GM19324 (cell line): ENCODE data around the gene TPSB2.
"Not testable (repeated sequence)": the region's sequence is repeated elsewhere in the genome, so short reads cannot be mapped to it uniquely, and the experiment has no call there.

ENCODE experiments used
- ATAC-seq: cut with Tn5 transposase; IDR thresholded peaks from one replicate; pipeline ENCODE4 v1.9.1; 2021; ENCODE audit warnings: mild to moderate bottlenecking, moderate library complexity; ENCODE audit not compliant: unreplicated experiment, low FRiP score

The TPSB2 gene

DNA sequence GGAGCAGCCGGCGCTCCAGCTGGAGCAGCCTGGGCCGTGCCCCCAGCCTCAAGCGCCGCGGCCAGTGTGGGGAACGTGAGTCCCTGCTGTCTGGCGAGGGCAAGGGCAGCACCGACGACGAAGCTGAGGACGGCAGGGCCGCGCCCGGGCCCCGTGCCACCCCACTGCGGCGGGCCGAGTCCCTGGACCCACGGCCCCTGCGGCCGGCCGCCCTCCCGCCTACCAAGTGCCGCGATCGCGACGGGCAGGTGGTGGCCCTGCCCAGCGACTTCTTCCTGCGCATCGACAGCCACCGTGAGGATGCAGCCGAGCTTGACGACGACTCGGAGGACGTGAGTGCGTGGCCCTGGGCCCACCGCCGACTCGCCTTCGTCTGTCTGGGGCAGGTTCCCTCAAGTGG lies 20.9 kb downstream of the TPSB2 start:
- no peak for ATAC-seq

DNA sequence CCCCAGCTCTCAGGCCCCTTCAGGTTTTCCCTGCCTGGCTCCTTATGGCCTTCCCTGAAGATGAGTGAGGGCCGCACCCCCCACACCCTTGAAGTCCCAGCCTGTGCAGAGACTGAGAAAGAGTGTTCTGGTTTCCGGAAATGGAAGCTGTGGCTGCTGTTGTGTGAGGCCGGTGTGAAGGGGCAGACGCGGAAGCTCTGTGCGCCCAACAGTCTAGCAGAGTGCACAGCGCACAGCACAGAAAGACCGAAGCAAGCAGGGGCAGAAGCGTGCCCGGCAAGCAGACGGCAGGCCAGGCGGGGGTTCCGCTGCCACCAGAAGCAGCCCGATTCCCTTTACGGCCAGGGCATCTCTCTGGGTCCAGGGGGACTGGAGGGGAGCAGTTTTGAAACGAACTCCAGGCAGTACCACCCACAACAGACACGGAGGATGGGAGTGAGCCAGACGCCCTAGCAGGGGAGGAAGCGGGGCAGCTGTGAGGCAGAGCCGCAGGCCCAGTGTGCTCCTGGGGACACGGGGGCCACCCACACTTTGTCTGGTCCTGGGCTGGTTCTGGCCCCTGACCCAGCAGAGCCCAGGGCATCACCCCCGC lies 21.6 kb downstream of the TPSB2 start:
- no peak for ATAC-seq

DNA sequence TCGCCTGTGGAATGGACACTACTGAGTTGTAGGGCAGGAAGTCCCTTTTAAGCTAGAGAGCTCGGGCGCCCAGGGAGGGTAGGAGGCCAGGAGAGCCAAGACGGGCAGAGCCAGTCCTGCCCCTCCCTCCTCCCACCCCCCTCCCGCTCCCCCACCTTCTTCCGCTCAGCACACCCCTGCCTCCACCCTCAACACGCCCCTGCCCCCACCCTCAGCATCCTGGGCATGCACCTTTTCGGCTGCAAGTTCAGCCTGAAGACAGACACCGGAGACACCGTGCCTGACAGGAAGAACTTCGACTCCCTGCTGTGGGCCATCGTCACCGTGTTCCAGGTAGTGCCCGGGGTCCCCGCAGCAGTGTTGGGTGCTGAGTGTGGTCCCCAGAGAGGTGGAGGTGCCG lies 23.2 kb downstream of the TPSB2 start:
- ATAC-seq: no peak

GRCh38 chr16:1206326-1206725 lies 23.7 kb downstream of the TPSB2 start:
- ATAC-seq: no peak

DNA sequence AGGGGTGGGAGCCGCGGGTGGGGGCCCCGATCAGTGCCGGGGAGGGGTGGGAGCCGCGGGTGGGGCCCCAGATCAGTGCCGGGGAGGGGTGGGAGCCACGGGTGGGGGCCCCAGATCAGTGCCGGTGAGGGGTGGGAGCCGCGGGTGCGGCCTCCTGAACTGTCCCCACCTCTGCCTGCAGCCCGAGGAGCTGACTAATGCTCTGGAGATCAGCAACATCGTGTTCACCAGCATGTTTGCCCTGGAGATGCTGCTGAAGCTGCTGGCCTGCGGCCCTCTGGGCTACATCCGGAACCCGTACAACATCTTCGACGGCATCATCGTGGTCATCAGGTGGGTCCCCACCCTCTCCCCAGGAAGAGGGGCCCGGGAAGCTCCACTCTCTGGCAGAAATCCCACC lies 25.1 kb downstream of the TPSB2 start:
- ATAC-seq: no peak

DNA sequence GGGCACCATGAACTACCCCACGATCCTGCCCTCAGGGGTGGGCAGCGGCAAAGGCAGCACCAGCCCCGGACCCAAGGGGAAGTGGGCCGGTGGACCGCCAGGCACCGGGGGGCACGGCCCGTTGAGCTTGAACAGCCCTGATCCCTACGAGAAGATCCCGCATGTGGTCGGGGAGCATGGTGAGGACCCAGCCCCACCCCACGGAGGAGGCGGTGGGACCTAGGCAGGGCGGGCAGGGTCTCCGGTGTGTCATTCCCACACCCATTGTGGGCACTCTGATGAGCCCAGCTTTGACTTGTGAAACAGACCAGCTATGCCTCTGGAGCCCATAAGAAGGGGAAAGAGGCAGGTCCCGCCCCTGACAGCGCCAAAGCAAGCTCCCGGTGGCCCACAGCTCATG lies 27.7 kb downstream of the TPSB2 start:
- no peak for ATAC-seq

- no peak for ATAC-seq
These were observed 28.5 kb downstream of the TPSB2 start for GRCh38 chr16:1201444-1201843.

GRCh38 chr16:1200014-1200627 lies 29.9 kb downstream of the TPSB2 start:
- no peak for ATAC-seq

DNA sequence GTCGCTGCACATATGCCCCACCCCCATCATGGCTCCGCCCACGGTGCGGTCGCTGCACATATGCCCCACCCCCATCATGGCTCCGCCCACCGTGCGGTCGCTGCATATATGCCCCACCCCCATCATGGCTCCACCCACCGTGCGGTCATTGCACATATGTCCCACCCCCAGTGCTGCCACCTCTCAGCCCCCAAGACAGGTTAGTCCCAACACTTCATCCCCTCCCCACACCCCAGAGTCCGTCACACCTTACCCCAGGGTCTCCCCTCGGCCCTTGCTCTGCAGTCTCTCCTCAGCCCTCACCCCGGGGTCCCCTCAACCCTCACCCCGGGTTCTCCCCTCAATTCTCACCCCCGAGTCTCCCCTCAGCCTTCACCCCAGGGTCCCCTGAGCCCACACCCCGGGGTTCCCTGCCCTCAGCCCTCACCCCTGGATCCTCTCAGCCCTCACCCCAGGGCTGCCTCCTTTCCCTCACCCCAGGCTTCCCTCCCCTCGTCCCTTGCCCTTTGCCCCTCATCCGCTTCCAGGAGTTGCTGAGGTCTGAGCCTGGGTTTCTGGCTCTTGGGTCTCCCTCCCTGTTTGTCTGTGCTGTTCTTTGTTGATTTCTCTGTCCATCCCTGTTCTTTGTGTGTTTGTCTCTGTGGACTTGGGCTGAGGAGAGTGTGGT lies 30.5 kb downstream of the TPSB2 start:
- ATAC-seq: no peak

DNA sequence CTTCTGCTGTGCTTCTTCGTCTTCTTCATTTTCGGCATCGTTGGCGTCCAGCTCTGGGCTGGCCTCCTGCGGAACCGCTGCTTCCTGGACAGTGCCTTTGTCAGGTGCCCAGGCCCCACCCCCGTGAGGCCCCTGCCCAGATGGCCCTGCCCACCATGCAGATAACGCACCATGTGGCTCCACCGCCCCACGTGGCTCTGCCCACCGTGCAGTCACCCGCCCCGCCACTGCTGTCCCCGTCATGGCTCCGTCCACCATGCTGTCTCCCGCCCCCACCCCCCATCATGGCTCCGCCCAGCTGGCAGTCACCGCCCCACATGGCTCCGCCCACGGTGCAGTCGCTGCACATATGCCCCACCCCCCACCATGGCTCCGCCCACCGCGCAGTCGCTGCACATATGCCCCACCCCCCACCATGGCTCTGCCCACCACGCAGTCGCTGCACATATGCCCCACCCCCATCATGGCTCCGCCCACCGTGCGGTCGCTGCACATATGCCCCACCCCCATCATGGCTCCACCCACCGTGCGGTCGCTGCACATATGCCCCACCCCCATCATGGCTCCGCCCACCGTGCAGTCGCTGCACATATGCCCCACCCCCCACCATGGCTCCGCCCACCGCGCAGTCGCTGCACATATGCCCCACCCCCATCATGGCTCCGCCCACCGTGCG lies 31.2 kb downstream of the TPSB2 start:
- not testable (repeated sequence) for ATAC-seq

DNA sequence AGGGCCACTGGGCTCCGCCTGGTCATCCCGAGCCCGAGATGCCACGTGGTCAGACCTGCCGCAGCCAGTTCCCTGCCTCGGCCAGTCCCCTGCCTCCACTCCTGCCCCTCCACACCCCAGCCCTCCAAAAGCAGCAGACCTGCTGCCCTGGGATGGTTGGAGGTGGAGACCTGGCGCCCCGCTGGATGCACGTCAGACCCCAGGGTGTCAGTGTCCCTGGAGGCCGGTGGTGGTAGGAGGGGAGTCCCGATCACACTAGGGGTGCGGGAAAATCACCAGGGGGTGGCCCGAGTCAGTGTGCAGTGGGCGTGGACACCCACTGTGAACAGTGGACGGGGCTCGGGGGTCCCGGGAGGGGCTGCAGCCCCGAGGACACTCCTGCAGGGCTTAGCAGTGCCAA lies 31.8 kb downstream of the TPSB2 start:
- ATAC-seq: no peak

DNA sequence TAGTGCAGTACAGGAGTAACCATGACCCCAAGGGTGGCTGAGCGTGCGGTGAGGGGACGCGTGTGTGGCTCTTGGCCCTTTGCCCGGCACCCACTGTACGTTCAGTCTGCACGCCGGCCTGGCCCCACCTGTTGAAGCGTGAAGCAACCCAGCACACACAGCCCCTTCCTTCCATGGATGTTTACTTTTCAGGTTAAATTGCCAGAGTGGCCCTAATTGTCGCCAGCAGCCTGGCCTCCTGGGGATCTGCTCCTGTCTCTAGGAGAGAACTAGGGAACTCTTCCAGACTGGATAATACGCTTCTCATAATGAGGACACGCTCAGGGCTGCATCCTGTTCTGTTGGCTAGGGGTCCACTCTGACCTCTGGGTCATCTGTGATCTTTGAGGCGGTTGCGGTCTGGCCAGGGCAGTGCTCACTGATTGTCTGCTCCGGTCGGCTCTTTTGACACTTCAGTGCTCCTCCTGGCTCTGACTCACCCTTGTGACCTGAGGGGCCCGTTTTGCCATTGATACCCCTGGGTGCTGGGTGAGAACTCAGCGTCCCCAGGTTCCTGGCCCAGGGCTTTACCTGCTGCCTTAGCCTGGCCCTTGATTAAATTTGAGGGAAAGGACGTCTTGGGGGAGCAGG lies 32.6 kb downstream of the TPSB2 start:
- no peak for ATAC-seq

DNA sequence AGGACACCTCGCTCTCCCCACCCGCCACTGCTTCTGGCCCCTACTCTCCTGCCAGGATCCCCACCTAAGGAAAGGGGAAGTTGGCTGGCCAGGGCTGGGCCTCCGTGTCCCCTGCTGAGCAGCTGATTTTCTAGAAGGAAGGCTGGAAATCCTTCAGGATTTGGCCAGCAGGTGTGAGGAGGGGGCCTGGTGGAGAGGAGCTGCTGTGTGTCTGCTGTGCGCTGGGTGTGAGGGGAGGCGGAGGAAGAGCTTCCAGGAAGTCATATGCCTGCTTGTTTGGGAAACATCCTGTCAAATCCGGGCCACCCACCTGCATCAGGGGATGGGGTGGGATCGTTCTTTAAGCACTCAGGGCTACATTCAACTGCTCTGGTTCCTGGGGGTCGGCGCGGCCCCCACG lies 33.5 kb downstream of the TPSB2 start:
- ATAC-seq: no peak

DNA sequence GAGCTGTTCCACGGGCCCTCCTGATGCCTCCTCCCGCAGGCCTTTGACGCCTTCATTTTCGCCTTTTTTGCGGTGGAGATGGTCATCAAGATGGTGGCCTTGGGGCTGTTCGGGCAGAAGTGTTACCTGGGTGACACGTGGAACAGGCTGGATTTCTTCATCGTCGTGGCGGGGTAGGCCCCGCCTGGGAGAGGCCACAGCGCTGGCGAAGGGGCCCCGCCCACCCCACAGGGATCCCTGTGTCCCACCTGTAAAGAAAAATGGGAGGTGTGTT lies 34.7 kb downstream of the TPSB2 start:
- ATAC-seq: no peak

DNA sequence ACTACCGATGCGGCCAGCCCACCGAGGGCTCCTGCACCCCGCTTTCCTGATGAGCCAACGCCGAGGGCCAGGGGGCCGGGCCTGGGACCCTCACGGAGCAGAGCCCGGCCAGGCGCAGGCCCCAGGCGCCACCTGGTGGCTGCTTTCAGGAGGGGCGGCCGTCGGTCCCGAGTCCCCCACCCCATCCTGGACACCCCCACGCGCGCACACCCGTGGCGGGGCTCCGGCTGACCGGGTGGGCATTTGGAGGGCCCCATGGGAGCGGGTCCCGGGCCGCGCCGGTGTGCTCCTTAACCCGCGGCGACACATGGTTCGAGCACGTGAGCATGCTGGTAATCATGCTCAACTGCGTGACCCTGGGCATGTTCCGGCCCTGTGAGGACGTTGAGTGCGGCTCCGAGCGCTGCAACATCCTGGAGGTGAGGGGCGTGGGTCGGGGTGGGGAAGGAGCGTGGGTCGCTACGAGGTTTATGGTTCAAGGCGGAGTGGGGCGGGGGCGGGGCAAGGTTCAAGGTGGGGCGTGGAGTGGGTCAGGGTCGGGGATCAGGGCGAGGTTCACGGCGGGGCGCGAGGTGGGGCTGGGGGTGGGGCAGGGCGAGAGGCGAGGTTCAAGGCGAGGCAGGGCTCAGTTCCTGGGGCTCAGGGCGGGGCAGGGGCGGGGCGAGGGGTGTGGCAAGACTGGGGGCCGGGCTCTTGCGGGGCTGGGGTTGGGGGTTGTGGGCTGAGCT lies 35.2 kb downstream of the TPSB2 start:
- ATAC-seq: no peak

- ATAC-seq: no peak
These were observed 36.0 kb downstream of the TPSB2 start for GRCh38 chr16:1193825-1194581.

GRCh38 chr16:1193143-1193824 lies 36.7 kb downstream of the TPSB2 start:
- ATAC-seq: no peak

DNA sequence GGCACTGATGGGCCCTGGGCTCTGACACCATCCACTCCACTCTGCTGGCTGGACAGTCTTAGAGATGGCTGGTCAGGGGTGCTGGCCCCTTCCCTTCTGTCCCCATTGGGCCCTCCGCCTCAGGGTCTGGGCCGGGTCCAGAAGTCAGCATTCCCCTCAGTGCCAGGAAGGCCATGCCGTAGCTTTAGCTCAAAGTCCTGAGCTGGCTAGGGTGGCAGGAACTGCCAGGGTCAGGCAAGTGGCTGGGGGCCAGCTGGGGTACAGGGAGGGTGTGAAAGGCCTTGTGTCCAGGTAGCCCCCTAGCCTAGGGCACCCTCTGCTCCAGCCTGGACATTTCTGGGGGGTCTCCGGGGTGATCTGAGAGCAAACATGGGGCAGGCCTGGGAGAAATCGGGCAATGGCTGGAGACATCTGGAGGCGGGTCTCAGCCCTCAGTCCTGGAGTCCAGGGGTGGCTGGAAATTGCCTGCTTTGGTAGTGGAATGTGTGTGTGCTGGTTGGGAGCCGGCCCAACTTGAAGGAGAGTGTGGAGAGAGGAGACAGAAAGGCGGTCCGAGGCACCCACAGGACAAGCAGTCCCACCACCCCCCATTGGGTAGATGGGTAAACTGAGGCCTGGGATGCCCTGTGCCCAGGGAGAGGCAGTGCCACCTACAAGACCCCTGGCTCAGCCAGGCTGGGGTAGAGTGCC lies 37.5 kb downstream of the TPSB2 start:
- ATAC-seq: no peak

DNA sequence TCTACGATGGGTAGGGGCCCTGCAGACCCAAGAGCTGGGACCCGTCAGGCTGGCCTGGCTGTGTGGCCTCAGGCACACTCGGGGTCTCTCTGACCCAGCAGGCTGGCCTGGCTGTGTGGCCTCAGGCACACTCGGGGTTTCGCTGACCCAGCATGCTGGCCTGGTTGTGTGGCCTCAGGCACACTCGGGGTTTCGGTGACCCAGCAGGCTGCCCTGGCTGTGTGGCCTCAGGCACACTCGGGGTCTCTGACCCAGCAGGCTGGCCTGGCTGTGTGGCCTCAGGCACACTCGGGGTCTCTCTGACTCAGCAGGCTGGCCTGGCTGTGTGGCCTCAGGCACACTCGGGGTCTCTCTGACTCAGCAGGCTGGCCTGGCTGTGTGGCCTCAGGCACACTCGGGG lies 39.2 kb downstream of the TPSB2 start:
- not testable (repeated sequence) for ATAC-seq
